ENCODE results near the gene PPARGC1A. TPM values are rescaled to one million over a fixed set of nuclear protein-coding genes. Genes with fewer than 3 reads are reported as not detected.

PPARGC1A gene
- total and polyA plus RNA-seq, 4 donors: 7.7 to 34.6 (median 16.3) TPM

GRCh38 chr4:23788460-23788859, 101.4 kb downstream of the PPARGC1A start:
- Histone ChIP-seq H3K27me3 (ENCODE audit: control insufficient read depth in 4 of 4, insufficient read depth in 4 of 4, low read length in 3 of 4) (no peaks in the 10 kb centered on the region), H3K27ac (ENCODE audit: low read depth in 1 of 2, low read length in 2 of 2) (no peak overlapping the region), H3K9ac (ENCODE audit: low read depth in 1 of 2, low read length in 2 of 2) (no peak overlapping the region), H3K9me3 (ENCODE audit: control insufficient read depth in 4 of 4, low read length in 3 of 4) (no peaks in the 10 kb centered on the region), H3K36me3 (ENCODE audit: control insufficient read depth in 4 of 4, insufficient read depth in 3 of 4, low read depth in 1 of 4, low read length in 3 of 4) (peaks cover 0 to 10% (median 2%) of the 10 kb centered on the region in 4 donors), H3K4me1 (ENCODE audit: control insufficient read depth in 4 of 4, insufficient read depth in 4 of 4, low read length in 3 of 4) (no peaks in the 10 kb centered on the region), H3K4me3 (ENCODE audit: low read depth in 1 of 3, low read length in 3 of 3) (no peak overlapping the region)
- 36% methylated on average over 5 of the region's 5 CpGs for WGBS
- TF ChIP-seq HNF4A (conservative IDR thresholded peaks at IDR 0.05): peak in 1 of 2 donors; percentile 19
- TF ChIP-seq REST (IDR thresholded peaks at IDR 0.05): no peak
- peak in 1 of 2 donors; percentile 24 for TF ChIP-seq RXRA (IDR thresholded peaks at IDR 0.05)
- no peak for DNase-seq (ENCODE audit: low spot score)

GRCh38 chr4:23788027-23788426, 101.8 kb downstream of the PPARGC1A start:
- peaks cover 0 to 7% (median 1%) of the 10 kb centered on the region in 4 donors for H3K36me3 ChIP-seq (ENCODE audit: control insufficient read depth in 4 of 4, insufficient read depth in 3 of 4, low read depth in 1 of 4, low read length in 3 of 4)
- H3K9me3 ChIP-seq (ENCODE audit: control insufficient read depth in 4 of 4, low read length in 3 of 4): no peaks in the 10 kb centered on the region
- no peak overlapping the region for H3K27ac ChIP-seq (ENCODE audit: low read depth in 1 of 2, low read length in 2 of 2)
- no peaks in the 10 kb centered on the region for H3K27me3 ChIP-seq (ENCODE audit: control insufficient read depth in 4 of 4, insufficient read depth in 4 of 4, low read length in 3 of 4)
- WGBS: 57% methylated on average over 3 of the region's 3 CpGs
- no peak for DNase-seq (ENCODE audit: low spot score)
- no peak for TF ChIP-seq SP1 (IDR thresholded peaks at IDR 0.05)
- TF ChIP-seq RAD21 (IDR thresholded peaks at IDR 0.05): no peak
- no peak for TF ChIP-seq GABPA (IDR thresholded peaks at IDR 0.05 in 1 of 2, conservative IDR thresholded peaks at IDR 0.05 in 1 of 2)
- no peak for TF ChIP-seq EGR1 (IDR thresholded peaks at IDR 0.05; ENCODE audit: low read depth in 2 of 2)
- TF ChIP-seq MAX (IDR thresholded peaks at IDR 0.05): no peak
- no peak for TF ChIP-seq FOXA1 (IDR thresholded peaks at IDR 0.05)
- TF ChIP-seq CTCF (IDR thresholded peaks at IDR 0.05; ENCODE audit: low read depth, low read length, missing input control): no peak
- no peak for TF ChIP-seq REST (IDR thresholded peaks at IDR 0.05)
- TF ChIP-seq ZBTB33 (IDR thresholded peaks at IDR 0.05): no peak
- TF ChIP-seq NR2F2 (IDR thresholded peaks at IDR 0.05): no peak
- no peak for TF ChIP-seq FOXA2 (IDR thresholded peaks at IDR 0.05)
- no peak for TF ChIP-seq YY1 (IDR thresholded peaks at IDR 0.05)
- no peak for TF ChIP-seq ATF3 (IDR thresholded peaks at IDR 0.05)
- no peak for TF ChIP-seq HNF4G (IDR thresholded peaks at IDR 0.05)
- no peak for TF ChIP-seq TAF1 (conservative IDR thresholded peaks at IDR 0.05)
- TF ChIP-seq JUND (IDR thresholded peaks at IDR 0.05): no peak
- no peak for TF ChIP-seq RXRA (IDR thresholded peaks at IDR 0.05)
- no peak for TF ChIP-seq HNF4A (conservative IDR thresholded peaks at IDR 0.05)
- no peaks in the 10 kb centered on the region for H3K4me1 ChIP-seq (ENCODE audit: control insufficient read depth in 4 of 4, insufficient read depth in 4 of 4, low read length in 3 of 4)
- no peak overlapping the region for H3K9ac ChIP-seq (ENCODE audit: low read depth in 1 of 2, low read length in 2 of 2)
- H3K4me3 ChIP-seq (ENCODE audit: low read depth in 1 of 3, low read length in 3 of 3): no peak overlapping the region

Data from liver (tissue), 9 donors.